Esophagus squamous epithelium (tissue), 4 donors: ENCODE measurements around the gene PPP2R5E.

ENCODE experiments used
- POLR2A ChIP-seq, 4 donors: fragments of 450-650 bp; IDR thresholded peaks; one replicate each; pipeline ENCODE4 v1.6.1; 2017; ENCODE audit warnings: antibody characterized with exemption in 4 of 4, mild to moderate bottlenecking in 4 of 4, moderate library complexity in 3 of 4
- TF ChIP-seq, protein P1 (sequence below), 6 experiments: fragments of 450-650 bp in 4 of 6; fragments of 200-600 bp in 2 of 6; sonication (generic) in 2 of 6; IDR thresholded peaks; one replicate each; pipeline ENCODE4 v1.5.1; 2016 to 2019; ENCODE audit warnings: antibody characterized with exemption in 6 of 6, mild to moderate bottlenecking in 4 of 6, moderate library complexity in 4 of 6

DNA sequence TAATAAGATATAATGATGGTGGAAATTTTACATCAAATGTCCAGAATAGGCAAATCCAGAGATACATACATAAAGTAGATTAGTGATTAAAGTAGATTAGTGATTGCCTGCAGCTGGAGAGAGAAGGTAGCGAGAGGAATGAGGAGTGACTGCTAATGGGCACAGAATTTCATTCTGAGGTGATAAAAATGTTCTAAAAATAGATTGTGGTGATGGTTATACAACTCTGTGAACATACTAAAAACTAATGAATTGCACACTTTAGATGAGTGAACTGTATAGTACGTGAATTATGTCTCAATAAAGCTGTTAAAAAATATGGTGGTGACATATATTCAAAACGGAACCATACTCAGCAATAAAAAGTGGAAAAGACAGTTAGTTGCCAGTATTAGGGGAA, 41.7 kb downstream of the PPP2R5E start:
- TF ChIP-seq, protein P1, sequence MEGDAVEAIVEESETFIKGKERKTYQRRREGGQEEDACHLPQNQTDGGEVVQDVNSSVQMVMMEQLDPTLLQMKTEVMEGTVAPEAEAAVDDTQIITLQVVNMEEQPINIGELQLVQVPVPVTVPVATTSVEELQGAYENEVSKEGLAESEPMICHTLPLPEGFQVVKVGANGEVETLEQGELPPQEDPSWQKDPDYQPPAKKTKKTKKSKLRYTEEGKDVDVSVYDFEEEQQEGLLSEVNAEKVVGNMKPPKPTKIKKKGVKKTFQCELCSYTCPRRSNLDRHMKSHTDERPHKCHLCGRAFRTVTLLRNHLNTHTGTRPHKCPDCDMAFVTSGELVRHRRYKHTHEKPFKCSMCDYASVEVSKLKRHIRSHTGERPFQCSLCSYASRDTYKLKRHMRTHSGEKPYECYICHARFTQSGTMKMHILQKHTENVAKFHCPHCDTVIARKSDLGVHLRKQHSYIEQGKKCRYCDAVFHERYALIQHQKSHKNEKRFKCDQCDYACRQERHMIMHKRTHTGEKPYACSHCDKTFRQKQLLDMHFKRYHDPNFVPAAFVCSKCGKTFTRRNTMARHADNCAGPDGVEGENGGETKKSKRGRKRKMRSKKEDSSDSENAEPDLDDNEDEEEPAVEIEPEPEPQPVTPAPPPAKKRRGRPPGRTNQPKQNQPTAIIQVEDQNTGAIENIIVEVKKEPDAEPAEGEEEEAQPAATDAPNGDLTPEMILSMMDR (IDR thresholded peaks at IDR 0.05): no peak
- TF ChIP-seq POLR2A (IDR thresholded peaks at IDR 0.05): no peak
